Cardiac atrium fibroblast (primary cell): ENCODE measurements around the gene USP31. TPM values are rescaled to one million over a fixed set of nuclear protein-coding genes. Genes with fewer than 3 reads are reported as not detected.

Experiments used
- total RNA-seq: library from RNA; depleted of rRNA; stranded (reverse); fragments of >200 nt; gene quantifications from 2 replicates; pipeline ENCODE4 v1.2.3, GENCODE V29; 2015

The USP31 gene
- total RNA-seq: 3.9 and 5.1 TPM in 2 replicates

GRCh38 chr16:23149267-23149992, at the start of gene USP31:
Gene USP31, minus strand, starts transcription at chr16:23149452. Its CDS starts 182 bp downstream, at chr16:23149270.

GRCh38 chr16:23182679-23183542, 33.7 kb upstream of the USP31 start, which contains the start of gene SCNN1G:
Gene SCNN1G, plus strand, starts transcription at chr16:23182745. Its CDS starts 3,527 bp downstream, at chr16:23186272.

Other genes with a start within 250 kb of the USP31 start
- not detected in 2 replicates for gene SCNN1G, start 33.3 kb upstream of the USP31 start, total RNA-seq
- gene SCNN1B, start 152.8 kb upstream of the USP31 start, total RNA-seq: not detected in 2 replicates